PFSK-1 (cell line): ENCODE data around the gene ARL3.

Source experiments
- POLR2AphosphoS5 ChIP-seq: IDR thresholded peaks from 2 replicates; pipeline ENCODE4 v1.6.1; 2012; ENCODE audit warnings: low read depth, mild to moderate bottlenecking, control low read depth, low read length, moderate library complexity
- TAF1 ChIP-seq: IDR thresholded peaks from 2 replicates; pipeline ENCODE4 v1.6.1; 2012; ENCODE audit warnings: low read length, control low read depth, borderline replicate concordance; ENCODE audit not compliant: insufficient read depth
- TF ChIP-seq, protein P1 (sequence below), 2 experiments: IDR thresholded peaks; 2 replicates each; pipeline versions ENCODE4 v1.6.1 to v1.8.0; 2011 to 2012; ENCODE audit warnings: low read depth in 2 of 2, low read length in 2 of 2, control low read depth in 1 of 2, inconsistent platforms in 1 of 2, mild to moderate bottlenecking in 1 of 2, moderate library complexity in 1 of 2; ENCODE audit not compliant: insufficient read depth in 1 of 2

DNA sequence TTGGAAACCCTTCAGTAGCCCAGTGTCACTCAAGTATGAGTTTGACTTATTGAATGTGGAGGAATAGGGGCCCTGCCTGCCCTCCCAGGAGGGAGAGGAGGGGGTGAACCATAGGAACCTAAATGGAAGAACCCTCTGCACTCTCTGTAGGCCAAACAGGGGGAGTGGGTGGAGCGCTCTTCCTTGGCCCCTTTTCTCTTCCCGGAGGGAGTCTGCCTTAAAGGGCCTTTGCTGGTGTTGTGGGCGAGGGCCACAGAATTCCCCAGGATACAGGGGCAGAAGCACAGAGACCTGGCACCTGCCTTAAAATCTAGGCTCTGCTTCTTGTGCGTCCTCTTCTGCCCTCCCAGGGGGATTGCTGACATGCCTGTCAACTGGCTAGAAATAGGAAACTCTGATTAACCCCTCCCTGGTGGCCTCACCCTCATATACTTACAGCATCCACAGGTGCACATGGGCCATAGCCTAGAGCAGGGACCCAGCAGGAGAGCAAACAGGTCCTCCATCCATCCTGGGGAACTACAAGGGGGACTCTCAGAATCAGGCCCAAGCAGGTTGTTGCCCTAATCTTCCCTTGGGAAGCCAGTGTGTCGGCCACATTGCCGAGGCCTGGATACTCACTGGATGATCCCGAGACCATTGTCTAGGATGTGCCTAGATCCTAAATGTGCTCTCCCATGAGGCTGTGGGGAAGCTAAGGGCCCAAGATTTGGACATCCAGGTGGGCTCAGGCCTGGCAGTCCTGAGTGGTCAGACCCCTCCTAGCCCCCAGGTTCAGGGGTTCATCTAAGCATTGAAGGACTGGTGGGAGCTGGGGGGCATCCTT is 66.5 kb downstream of the ARL3 start:
- TF ChIP-seq, protein P1, sequence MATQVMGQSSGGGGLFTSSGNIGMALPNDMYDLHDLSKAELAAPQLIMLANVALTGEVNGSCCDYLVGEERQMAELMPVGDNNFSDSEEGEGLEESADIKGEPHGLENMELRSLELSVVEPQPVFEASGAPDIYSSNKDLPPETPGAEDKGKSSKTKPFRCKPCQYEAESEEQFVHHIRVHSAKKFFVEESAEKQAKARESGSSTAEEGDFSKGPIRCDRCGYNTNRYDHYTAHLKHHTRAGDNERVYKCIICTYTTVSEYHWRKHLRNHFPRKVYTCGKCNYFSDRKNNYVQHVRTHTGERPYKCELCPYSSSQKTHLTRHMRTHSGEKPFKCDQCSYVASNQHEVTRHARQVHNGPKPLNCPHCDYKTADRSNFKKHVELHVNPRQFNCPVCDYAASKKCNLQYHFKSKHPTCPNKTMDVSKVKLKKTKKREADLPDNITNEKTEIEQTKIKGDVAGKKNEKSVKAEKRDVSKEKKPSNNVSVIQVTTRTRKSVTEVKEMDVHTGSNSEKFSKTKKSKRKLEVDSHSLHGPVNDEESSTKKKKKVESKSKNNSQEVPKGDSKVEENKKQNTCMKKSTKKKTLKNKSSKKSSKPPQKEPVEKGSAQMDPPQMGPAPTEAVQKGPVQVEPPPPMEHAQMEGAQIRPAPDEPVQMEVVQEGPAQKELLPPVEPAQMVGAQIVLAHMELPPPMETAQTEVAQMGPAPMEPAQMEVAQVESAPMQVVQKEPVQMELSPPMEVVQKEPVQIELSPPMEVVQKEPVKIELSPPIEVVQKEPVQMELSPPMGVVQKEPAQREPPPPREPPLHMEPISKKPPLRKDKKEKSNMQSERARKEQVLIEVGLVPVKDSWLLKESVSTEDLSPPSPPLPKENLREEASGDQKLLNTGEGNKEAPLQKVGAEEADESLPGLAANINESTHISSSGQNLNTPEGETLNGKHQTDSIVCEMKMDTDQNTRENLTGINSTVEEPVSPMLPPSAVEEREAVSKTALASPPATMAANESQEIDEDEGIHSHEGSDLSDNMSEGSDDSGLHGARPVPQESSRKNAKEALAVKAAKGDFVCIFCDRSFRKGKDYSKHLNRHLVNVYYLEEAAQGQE (IDR thresholded peaks at IDR 0.05; ENCODE audit: insufficient read depth in 1 of 2, low read depth in 2 of 2, low read length in 2 of 2), result no peak
- no peak for TF ChIP-seq POLR2AphosphoS5
- no peak for TF ChIP-seq TAF1
